Naive thymus-derived CD8-positive, alpha-beta T cell (primary cell): ENCODE data around the gene CDC5L. TPM values are rescaled to one million over a fixed set of nuclear protein-coding genes. Genes with fewer than 3 reads are reported as not detected.

ENCODE experiments used
- ATAC-seq, 2 donors: fragments of 150-1000 bp; cut with Tn5 transposase in 1 of 2; sonication (Bioruptor Pico), chemical (Tn5 transposase) in 1 of 2; 1 replicate in 1 of 2; 2 replicates in 1 of 2; pipeline ENCODE4 v1.10.0; 2021; ENCODE audit warnings: mild to moderate bottlenecking in 2 of 2, moderate library complexity in 2 of 2
- POLR2A ChIA-PET: fragments of 350-600 bp; sonication (Branson Sonifier 250); formaldehyde crosslinking; loops from one replicate; lab custom pipeline; 2021; ENCODE audit warnings: antibody characterized with exemption; lab: Charles Lee
- DNase-seq, 10 donors: peaks; one replicate each; pipeline versions ENCODE4 v3.0.0 to v3.0.0-alpha.2; 2020 to 2022
- H3K27ac Mint-ChIP-seq, 10 donors: one replicate each; pipeline ENCODE4 v1.8.0; 2020 to 2022; ENCODE audit warnings: mild to moderate bottlenecking in 10 of 10, mixed read lengths in 10 of 10, moderate library complexity in 4 of 10, inconsistent platforms in 1 of 10
- H3K27me3 Mint-ChIP-seq, 5 donors: one replicate each; pipeline ENCODE4 v1.8.0; 2021 to 2022; ENCODE audit warnings: mixed read lengths in 5 of 5
- H3K36me3 Mint-ChIP-seq, 3 donors: one replicate each; pipeline ENCODE4 v1.8.0; 2020 to 2022; ENCODE audit warnings: mixed read lengths in 3 of 3, mild to moderate bottlenecking in 2 of 3, inconsistent platforms in 1 of 3
- H3K4me1 Mint-ChIP-seq, 4 donors: one replicate each; pipeline ENCODE4 v1.8.0; 2021 to 2022; ENCODE audit warnings: mixed read lengths in 4 of 4
- H3K4me3 Mint-ChIP-seq, 10 donors: one replicate each; pipeline ENCODE4 v1.8.0; 2020 to 2022; ENCODE audit warnings: mild to moderate bottlenecking in 10 of 10, mixed read lengths in 10 of 10, moderate library complexity in 6 of 10, inconsistent platforms in 1 of 10
- H3K9me3 Mint-ChIP-seq, 9 donors: one replicate each; pipeline ENCODE4 v1.8.0; 2020 to 2022; ENCODE audit warnings: mixed read lengths in 9 of 9, mild to moderate bottlenecking in 3 of 9, inconsistent platforms in 1 of 9, moderate library complexity in 1 of 9
- polyA plus RNA-seq, 3 donors: library from polyadenylated mRNA; unstranded; fragments of 300-500 nt; fragmentation: Illumina TruSeq; gene quantifications; one replicate each; pipeline ENCODE4 v1.2.3, GENCODE V29; 2021
- total RNA-seq, 8 experiments: library from RNA in 2 of 8; stranded (reverse) in 2 of 8; gene quantifications; one replicate each; pipeline ENCODE4 v1.2.3 and lab custom pipeline; 2021 to 2026

Gene CDC5L
- total and polyA plus RNA-seq, 5 experiments from 2014 or later, result 9.6 to 21.8 (median 14.9) TPM

DNA sequence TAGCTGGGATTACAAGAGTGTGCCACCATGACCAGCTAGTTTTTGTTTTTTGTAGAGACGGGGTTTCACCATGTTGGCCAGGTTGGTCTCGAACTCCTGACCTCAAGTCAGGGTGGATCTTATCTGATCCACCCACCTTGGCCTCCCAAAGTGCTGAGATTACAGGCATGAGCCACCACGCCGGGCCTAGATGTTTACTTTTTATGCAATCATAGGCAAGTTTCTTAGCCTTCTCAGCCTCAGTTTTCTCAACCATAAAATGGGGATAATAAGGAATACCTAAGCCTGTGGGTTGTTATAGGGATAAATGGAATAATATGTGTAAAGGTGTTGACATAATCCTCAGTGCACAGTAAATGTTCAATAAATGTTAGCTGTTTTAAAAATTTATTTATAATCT, 35.2 kb upstream of the CDC5L start:
- no peak for ATAC-seq
- POLR2A ChIA-PET, result interaction anchor here (0.6 kb wide), 1 partner anchor 815 kb away, joined by 4 read pairs; no protein-coding TSS in a partner anchor
- no peaks in the 10 kb centered on the region for H3K4me1 Mint-ChIP-seq
- no peak for DNase-seq
- peaks cover 3 to 10% (median 5%) of the 10 kb centered on the region in 5 donors for H3K27me3 Mint-ChIP-seq
- H3K27ac Mint-ChIP-seq, result no peak overlapping the region
- no peaks in the 10 kb centered on the region for H3K36me3 Mint-ChIP-seq
- no peak overlapping the region for H3K4me3 Mint-ChIP-seq
- peaks cover 0 to 4% (median 0%) of the 10 kb centered on the region in 9 donors for H3K9me3 Mint-ChIP-seq

GRCh38 chr6:44353336-44353735, 34.2 kb upstream of the CDC5L start:
- Mint-ChIP-seq H3K4me3 (no peak overlapping the region), H3K36me3 (no peaks in the 10 kb centered on the region), H3K27ac (no peak overlapping the region), H3K9me3 (peaks cover 0 to 4% (median 0%) of the 10 kb centered on the region in 9 donors), H3K4me1 (no peaks in the 10 kb centered on the region), H3K27me3 (peaks cover 5 to 14% (median 8%) of the 10 kb centered on the region in 5 donors)
- no peak for ATAC-seq
- POLR2A ChIA-PET, result no interaction called here
- no peak for DNase-seq

- no peaks in the 10 kb centered on the region for H3K36me3 Mint-ChIP-seq
- no peaks in the 10 kb centered on the region for H3K4me1 Mint-ChIP-seq
- peaks cover 5 to 17% (median 11%) of the 10 kb centered on the region in 5 donors for H3K27me3 Mint-ChIP-seq
- H3K27ac Mint-ChIP-seq, result no peak overlapping the region
- H3K4me3 Mint-ChIP-seq, result no peak overlapping the region
- DNase-seq (no peak), ATAC-seq (no peak)
- POLR2A ChIA-PET, result no interaction called here
- H3K9me3 Mint-ChIP-seq, result peaks cover 0 to 4% (median 0%) of the 10 kb centered on the region in 9 donors
Observed at GRCh38 chr6:44355640-44356039, 31.9 kb upstream of the CDC5L start.

DNA sequence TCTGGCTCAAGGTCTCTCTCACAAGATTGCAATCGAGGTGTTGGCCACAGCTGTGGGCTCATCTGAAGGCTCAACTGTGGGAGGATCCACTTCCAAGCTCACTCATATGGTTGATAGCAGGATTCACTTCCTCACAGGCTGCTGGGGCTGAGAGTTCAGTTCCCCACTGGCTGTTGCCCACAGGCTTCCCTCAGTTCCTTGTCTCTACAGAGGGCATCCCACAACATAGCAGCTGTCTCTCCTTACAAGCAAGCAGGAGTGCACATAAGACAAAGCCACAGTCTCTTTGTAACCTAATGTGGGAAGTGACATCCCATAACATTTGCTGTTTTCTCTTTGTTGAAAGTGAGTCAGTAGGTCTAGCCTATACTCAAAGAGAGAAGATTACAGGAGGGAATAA, 31.0 kb upstream of the CDC5L start:
- ATAC-seq, result no peak
- Mint-ChIP-seq H3K36me3 (no peaks in the 10 kb centered on the region), H3K4me1 (no peaks in the 10 kb centered on the region), H3K9me3 (peaks cover 0 to 4% (median 0%) of the 10 kb centered on the region in 9 donors), H3K27ac (no peak overlapping the region), H3K27me3 (peaks cover 5 to 17% (median 14%) of the 10 kb centered on the region in 5 donors), H3K4me3 (no peak overlapping the region)
- DNase-seq, result no peak
- POLR2A ChIA-PET, result no interaction called here

- Mint-ChIP-seq H3K4me1 (no peaks in the 10 kb centered on the region), H3K4me3 (no peak overlapping the region), H3K27ac (no peak overlapping the region), H3K27me3 (peaks cover 5 to 18% (median 16%) of the 10 kb centered on the region in 5 donors), H3K36me3 (no peaks in the 10 kb centered on the region), H3K9me3 (peaks cover 0 to 4% (median 0%) of the 10 kb centered on the region in 9 donors)
- ATAC-seq, result no peak
- POLR2A ChIA-PET, result no interaction called here
- DNase-seq, result no peak
Observed at GRCh38 chr6:44359973-44360372, 27.5 kb upstream of the CDC5L start.

GRCh38 chr6:44361947-44362346, 25.6 kb upstream of the CDC5L start:
- no peak for ATAC-seq
- POLR2A ChIA-PET, result no interaction called here

DNA sequence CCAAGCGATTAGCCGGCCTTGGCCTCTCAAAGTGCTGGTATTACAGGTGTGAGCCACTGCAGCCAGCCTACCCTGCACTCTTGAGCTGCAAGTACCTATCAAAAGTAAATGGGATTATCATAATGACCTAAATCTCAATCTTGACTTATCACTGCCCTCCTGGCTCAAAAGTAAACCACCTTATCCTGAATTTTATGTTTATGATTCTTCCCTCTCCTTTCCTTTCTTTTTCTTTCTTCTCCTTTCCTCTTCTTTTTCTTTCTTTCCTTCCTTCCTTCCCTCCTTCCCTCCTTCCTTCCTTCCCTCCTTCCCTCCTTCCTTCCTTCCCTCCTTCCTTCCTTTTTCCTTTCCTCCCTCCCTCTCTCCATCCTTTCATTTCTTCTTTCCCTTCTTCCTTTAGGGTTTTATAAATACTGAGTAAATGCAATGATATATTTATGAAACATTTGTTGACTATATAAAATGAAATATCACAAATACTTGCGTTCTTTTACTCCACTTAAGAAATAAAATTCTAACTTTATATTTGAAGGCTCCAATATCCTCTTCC, 24.1 kb upstream of the CDC5L start:
- H3K4me3 Mint-ChIP-seq, result no peak overlapping the region
- H3K9me3 Mint-ChIP-seq, result no peaks in the 10 kb centered on the region
- H3K4me1 Mint-ChIP-seq, result no peaks in the 10 kb centered on the region
- peak overlapping the region in 1 of 10 donors; percentile 51 for H3K27ac Mint-ChIP-seq
- no peaks in the 10 kb centered on the region for H3K36me3 Mint-ChIP-seq
- POLR2A ChIA-PET, result no interaction called here
- ATAC-seq, result no peak
- no peak for DNase-seq
- H3K27me3 Mint-ChIP-seq, result peaks cover 0 to 16% (median 10%) of the 10 kb centered on the region in 5 donors

More at GRCh38 chr6:44361947-44362346, 25.6 kb upstream of the CDC5L start:
- Mint-ChIP-seq H3K36me3 (no peaks in the 10 kb centered on the region), H3K4me1 (no peaks in the 10 kb centered on the region), H3K4me3 (no peak overlapping the region), H3K27me3 (peaks cover 3 to 17% (median 11%) of the 10 kb centered on the region in 5 donors), H3K9me3 (peaks cover 0 to 2% (median 0%) of the 10 kb centered on the region in 9 donors), H3K27ac (no peak overlapping the region)
- no peak for DNase-seq

DNA sequence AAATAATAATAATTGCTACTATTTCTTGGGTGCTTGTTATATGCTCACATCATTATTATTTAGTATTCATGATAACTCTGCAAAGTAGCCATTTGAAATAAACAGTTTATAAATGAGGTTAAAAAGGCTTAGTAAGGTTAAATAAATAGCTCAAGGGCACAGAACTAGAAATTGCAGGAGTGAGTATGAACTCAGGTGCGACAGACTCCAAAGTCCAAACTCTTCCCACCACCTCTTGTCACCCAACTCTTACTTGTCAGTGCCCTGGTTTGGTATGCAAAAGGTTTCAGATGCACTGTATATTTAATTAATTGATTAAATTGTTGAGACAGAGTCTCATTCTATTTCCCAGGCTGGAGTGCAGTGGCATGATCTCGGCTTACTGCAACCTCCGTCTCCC, 20.7 kb upstream of the CDC5L start:
- H3K4me1 Mint-ChIP-seq, result no peaks in the 10 kb centered on the region
- no peak overlapping the region for H3K27ac Mint-ChIP-seq
- POLR2A ChIA-PET, result no interaction called here
- ATAC-seq (no peak), DNase-seq (no peak)
- no peak overlapping the region for H3K4me3 Mint-ChIP-seq
- H3K27me3 Mint-ChIP-seq, result peaks cover 0 to 15% (median 10%) of the 10 kb centered on the region in 5 donors
- H3K36me3 Mint-ChIP-seq, result no peaks in the 10 kb centered on the region
- H3K9me3 Mint-ChIP-seq, result no peaks in the 10 kb centered on the region

DNA sequence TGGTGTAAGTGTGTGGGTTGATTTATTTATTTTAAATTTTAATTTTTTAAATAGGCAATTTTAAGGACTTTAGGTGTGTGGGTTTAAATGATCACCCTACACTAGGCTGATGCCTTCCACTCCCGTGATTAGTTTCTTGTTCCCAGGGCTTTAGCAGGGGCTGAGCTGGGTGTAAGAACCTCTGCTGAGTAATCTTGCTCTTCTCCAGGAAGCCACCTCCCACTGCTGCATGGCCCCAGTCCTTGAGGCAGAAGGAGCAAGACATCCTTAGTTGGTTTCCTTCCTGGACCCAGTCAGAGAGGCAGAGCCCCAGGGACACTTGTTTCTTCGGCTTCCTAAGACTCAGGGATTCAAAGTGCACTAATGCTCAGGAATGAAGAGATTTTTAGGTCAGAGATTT, 19.8 kb upstream of the CDC5L start:
- ATAC-seq (no peak), DNase-seq (no peak)
- Mint-ChIP-seq H3K4me3 (no peak overlapping the region), H3K9me3 (peaks cover 0 to 1% (median 0%) of the 10 kb centered on the region in 9 donors), H3K36me3 (no peaks in the 10 kb centered on the region), H3K4me1 (no peaks in the 10 kb centered on the region), H3K27ac (no peak overlapping the region), H3K27me3 (peaks cover 0 to 16% (median 9%) of the 10 kb centered on the region in 5 donors)
- POLR2A ChIA-PET, result no interaction called here

DNA sequence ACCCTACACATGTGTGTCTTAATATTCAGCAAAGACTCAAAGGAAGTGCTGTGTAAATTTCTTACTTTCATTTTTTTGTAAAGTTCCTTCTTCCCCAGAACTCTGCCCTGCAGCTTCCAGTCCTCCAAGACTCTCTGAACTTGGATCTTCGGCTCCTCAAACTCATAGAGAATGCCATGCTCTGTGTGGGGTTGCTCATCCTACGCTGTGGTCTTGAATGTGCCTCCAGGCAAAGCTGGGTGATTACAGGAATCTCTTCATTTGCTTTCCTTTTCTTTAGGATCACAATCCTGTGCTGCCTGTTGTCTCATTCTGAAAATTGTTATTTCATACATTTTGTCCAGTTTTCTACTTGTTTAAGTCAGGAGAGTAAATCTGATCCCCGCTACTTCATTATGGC, 14.5 kb upstream of the CDC5L start:
- H3K36me3 Mint-ChIP-seq, result no peaks in the 10 kb centered on the region
- no peak for DNase-seq
- H3K4me3 Mint-ChIP-seq, result no peak overlapping the region
- POLR2A ChIA-PET, result no interaction called here
- H3K27me3 Mint-ChIP-seq, result peaks cover 0 to 22% (median 8%) of the 10 kb centered on the region in 5 donors
- no peak for ATAC-seq
- H3K27ac Mint-ChIP-seq, result no peak overlapping the region
- H3K4me1 Mint-ChIP-seq, result no peaks in the 10 kb centered on the region
- peaks cover 0 to 3% (median 0%) of the 10 kb centered on the region in 9 donors for H3K9me3 Mint-ChIP-seq

GRCh38 chr6:44373787-44374186, 13.7 kb upstream of the CDC5L start:
- no peak for DNase-seq
- no peak overlapping the region for H3K27ac Mint-ChIP-seq
- peaks cover 0 to 3% (median 0%) of the 10 kb centered on the region in 9 donors for H3K9me3 Mint-ChIP-seq
- no peak for ATAC-seq
- H3K27me3 Mint-ChIP-seq, result peaks cover 0 to 16% (median 6%) of the 10 kb centered on the region in 5 donors
- POLR2A ChIA-PET, result no interaction called here
- H3K36me3 Mint-ChIP-seq, result no peaks in the 10 kb centered on the region
- H3K4me3 Mint-ChIP-seq, result no peak overlapping the region
- peaks cover 0 to 1% (median 0%) of the 10 kb centered on the region in 4 donors for H3K4me1 Mint-ChIP-seq

- H3K36me3 Mint-ChIP-seq, result no peaks in the 10 kb centered on the region
- ATAC-seq (no peak), DNase-seq (no peak)
- no peak overlapping the region for H3K4me3 Mint-ChIP-seq
- POLR2A ChIA-PET, result no interaction called here
- peaks cover 0 to 3% (median 0%) of the 10 kb centered on the region in 9 donors for H3K9me3 Mint-ChIP-seq
- H3K4me1 Mint-ChIP-seq, result peaks cover 0 to 6% (median 0%) of the 10 kb centered on the region in 4 donors
- peak overlapping the region in 1 of 10 donors; percentile 53 for H3K27ac Mint-ChIP-seq
- H3K27me3 Mint-ChIP-seq, result peaks cover 0 to 13% (median 6%) of the 10 kb centered on the region in 5 donors
Observed at GRCh38 chr6:44375071-44375470, 12.4 kb upstream of the CDC5L start.

DNA sequence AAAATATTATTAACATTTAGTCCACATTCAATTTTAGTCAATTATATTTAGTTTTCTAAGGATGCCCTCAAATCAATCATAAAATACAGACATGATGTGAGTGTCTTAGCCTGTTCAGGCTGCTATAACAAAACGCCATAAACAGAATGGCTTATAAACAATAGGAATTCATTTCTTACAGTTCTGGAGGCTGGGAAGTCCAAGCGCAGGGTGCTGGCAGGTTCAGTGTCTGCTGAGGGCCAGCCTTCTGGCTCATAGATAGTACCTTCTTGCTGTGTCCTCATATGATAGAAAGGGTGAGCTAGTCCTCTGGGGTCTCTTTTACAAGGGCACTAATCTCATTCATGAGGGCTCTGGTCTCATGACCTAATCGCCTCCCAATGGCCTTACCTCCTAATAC, 10.0 kb upstream of the CDC5L start:
- no peak for ATAC-seq
- Mint-ChIP-seq H3K27ac (no peak overlapping the region), H3K4me3 (no peak overlapping the region), H3K27me3 (peaks cover 0 to 15% (median 6%) of the 10 kb centered on the region in 5 donors), H3K9me3 (peaks cover 0 to 3% (median 0%) of the 10 kb centered on the region in 9 donors), H3K36me3 (no peaks in the 10 kb centered on the region), H3K4me1 (peaks cover 0 to 6% (median 0%) of the 10 kb centered on the region in 4 donors)
- no peak for DNase-seq
- POLR2A ChIA-PET, result no interaction called here

GRCh38 chr6:44377971-44378370, 9.5 kb upstream of the CDC5L start:
- ATAC-seq (no peak), DNase-seq (no peak)
- no peak overlapping the region for H3K4me3 Mint-ChIP-seq
- H3K27ac Mint-ChIP-seq, result no peak overlapping the region
- H3K27me3 Mint-ChIP-seq, result peaks cover 0 to 12% (median 3%) of the 10 kb centered on the region in 5 donors
- POLR2A ChIA-PET, result no interaction called here
- H3K4me1 Mint-ChIP-seq, result peaks cover 0 to 6% (median 0%) of the 10 kb centered on the region in 4 donors
- H3K36me3 Mint-ChIP-seq, result no peaks in the 10 kb centered on the region
- H3K9me3 Mint-ChIP-seq, result no peaks in the 10 kb centered on the region
